GM08714 (cell line): Measurements from ENCODE around the gene PTPN14.
"Not testable (repeated sequence)": the region's sequence is repeated elsewhere in the genome, so short reads cannot be mapped to it uniquely, and the experiment has no call there.

Experiments used
- H3K4me3 ChIP-seq: fragments of 200-500 bp; sonication (Bioruptor generic); 2 replicates; pipeline ENCODE4 v1.5.1; 2014; ENCODE audit warnings: mild to moderate bottlenecking, low read length, inconsistent platforms
- ZNF274 ChIP-seq: IDR thresholded peaks from 2 replicates; pipeline ENCODE4 v1.6.1; 2012; ENCODE audit warnings: mild to moderate bottlenecking, low read depth, low read length

PTPN14 gene

DNA sequence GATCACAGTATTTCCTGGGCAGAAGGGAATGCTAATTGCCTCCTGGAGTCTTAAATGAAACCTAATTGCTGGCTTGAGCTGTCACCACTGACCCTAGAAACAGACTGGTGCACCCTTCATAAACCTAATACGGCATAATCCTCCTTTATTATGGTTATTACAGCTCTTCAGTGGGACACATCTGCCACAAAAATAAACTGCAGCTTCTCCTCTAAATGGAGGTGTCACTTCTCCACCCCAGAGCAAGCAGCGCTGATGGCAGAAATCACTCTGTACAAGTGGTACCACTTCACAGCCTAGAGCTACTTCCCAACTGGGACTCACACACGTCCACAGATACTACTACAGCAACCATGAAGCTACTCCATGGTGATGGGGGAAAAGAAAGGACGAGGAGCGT lies 11.1 kb downstream of the PTPN14 start:
- no peak for TF ChIP-seq ZNF274
- H3K4me3 ChIP-seq = no peak overlapping the region

DNA sequence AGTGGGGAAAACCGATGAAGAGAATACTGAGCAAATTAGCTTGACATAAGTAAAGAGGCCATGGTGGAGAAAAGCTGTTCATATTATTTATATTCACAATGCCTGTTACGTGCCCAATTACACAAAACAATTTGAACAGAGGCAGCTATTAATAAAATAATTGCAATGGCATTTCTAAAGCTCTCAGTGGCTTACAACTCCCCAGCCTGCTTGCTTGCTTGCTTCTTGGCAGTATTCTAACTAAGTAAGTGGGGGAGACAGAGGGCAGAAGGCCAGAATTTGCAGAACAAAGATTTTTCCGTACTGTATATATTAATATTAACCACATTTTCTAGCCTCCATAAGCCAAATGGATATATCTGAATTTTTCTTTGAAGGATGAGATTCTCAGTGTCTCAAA lies 12.9 kb downstream of the PTPN14 start:
- H3K4me3 ChIP-seq = no peak overlapping the region
- TF ChIP-seq ZNF274 = no peak

DNA sequence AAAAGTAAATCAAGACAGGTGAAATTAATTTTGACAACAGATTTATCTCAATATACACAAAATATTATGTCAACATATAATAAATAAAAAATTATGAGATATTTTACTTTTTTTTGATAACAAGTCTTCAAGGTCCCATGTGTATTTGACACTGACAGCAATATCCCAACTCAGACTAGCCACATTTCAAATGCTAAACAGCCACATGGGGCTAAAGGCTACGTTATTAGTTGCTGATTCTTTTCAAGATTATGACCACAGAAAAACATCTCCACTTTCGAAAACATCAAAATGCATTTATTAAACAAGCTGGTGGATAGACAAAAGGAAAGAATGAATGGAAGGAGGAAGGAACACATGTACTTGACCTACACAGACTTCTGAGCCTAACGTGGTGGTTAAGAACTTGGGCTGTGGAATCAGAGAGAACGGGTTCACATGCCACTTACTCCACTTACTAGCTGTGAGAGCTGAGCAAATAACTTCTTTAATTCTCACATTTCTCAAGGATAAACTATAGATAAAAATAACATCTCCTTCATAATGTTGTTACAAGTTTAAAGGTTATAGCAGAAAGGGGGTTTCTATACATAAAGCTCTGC lies 13.4 kb downstream of the PTPN14 start:
- no peak for TF ChIP-seq ZNF274
- no peak overlapping the region for H3K4me3 ChIP-seq

- TF ChIP-seq ZNF274 = no peak
- H3K4me3 ChIP-seq = no peak overlapping the region
These were observed 14.2 kb downstream of the PTPN14 start for GRCh38 chr1:214537219-214537618.

- no peak for TF ChIP-seq ZNF274
- H3K4me3 ChIP-seq = no peak overlapping the region
These were observed 19.3 kb downstream of the PTPN14 start for GRCh38 chr1:214532070-214532469.

- TF ChIP-seq ZNF274 = no peak
- H3K4me3 ChIP-seq = no peak overlapping the region
These were observed 25.8 kb downstream of the PTPN14 start for GRCh38 chr1:214525535-214526019.

DNA sequence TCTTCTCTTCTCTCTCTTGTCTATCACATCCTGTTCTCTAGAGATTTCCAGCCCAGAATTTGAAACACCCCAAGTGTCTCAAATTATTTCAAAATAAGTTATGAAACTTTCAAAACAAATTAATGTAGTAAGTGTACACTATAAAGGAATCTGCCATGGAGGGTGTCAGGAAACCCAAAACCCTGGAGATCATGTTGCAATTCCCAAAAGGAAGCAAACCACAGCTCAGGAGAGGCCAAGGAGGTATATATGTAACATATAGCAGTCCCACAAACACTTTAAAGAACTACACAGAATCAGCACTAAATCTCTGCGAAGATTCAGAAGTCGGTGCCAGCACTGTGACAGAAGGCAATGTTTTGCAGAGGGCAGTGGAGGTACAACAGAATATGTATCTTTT lies 26.6 kb downstream of the PTPN14 start:
- H3K4me3 ChIP-seq = no peak overlapping the region
- TF ChIP-seq ZNF274 = no peak

DNA sequence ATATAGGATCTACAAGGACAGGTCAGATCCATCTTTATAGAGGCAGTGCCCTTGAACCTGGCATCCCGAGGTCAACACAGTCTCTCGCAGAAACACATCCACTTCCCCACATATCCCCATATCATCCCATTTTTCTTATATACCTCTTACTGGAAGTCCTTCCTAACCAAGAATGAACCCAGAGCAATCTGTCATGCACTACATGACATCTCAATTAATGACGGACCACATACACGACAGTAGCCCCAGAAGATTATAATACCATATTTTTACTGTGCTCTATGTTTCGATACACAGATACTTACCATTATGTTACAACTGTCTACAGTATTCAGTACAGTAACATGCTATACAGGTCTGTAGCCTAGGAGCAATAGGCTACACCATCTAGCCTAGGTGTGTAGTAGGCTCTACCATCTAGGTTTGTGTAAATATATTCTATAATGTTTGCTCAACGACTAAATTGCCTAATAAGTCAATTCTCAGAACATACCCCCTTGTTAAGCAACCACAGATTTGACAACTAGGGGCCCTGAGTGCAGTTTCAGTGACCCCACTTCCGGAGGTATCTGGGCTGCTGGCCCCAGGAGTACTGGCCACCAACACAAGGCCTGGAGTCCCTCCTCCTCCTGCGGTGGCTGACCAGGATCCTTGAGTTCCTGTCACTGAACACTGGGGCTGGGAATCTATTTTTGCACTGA lies 28.1 kb downstream of the PTPN14 start:
- TF ChIP-seq ZNF274 = no peak
- H3K4me3 ChIP-seq = no peak overlapping the region

DNA sequence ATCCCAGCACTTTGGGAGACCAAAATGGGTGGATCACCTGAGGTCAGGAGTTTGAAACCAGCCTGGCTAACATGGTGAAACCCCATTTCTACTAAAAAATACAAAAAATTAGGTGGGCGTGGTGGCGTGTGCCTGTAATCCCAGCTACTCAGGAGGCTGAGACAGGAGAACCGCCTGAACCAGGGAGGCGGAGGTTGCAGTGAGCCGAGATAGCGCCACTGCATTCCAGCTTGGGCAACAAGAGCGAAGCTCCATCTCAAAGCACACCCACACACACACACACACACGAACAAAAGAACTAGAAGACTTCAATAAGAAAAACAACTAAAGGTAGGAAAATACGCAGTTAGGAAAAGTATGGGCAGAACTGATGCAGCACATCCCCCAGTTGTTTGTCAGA lies 29.9 kb downstream of the PTPN14 start:
- not testable (repeated sequence) for H3K4me3 ChIP-seq

DNA sequence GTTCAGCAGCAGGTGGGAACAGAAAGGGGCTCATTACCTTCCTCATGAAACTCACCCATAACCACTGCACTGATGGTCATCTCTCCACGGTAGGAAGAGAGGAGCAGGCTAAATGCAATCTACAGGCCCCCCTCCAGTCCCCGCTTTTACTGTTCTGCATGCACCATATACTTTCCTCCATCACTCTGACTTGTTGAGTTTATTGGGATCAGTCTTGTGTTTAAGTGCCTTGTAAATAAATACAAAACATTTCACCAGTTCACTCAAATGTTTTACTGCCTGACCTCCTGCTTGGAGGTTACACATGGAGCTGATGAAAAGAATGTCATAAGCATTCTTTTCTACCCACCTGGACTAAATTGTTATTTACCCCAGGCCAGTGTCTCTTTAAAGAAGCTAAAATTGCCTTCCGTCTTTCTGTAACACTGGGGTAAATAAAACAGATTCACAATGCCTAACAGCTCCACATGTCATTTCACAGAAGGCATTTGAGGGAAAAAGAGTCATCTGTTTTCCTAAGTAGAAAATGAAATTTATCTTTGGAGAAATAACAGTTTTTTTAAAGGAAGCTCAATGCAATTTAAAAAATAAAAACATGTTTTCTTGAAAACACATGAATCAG lies 30.7 kb downstream of the PTPN14 start:
- no peak for TF ChIP-seq ZNF274
- no peak overlapping the region for H3K4me3 ChIP-seq

DNA sequence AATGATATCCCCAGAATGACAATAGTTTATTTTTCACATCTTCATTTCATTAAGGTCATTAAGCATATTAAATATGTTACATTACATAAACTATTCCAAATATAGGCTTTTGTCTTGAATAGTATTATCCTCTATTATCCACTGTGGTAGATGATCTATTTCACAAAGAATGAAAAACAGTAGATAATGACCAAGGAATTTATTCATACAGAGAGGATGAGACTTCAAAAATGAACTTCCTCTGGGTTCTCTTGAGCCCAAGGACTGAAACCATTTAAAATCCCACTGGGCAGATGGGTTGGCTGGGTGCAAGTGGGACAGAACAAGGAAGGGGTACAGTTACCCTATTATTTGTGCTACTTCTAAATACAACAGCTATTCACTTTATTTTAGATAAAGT lies 33.0 kb downstream of the PTPN14 start:
- no peak overlapping the region for H3K4me3 ChIP-seq
- no peak for TF ChIP-seq ZNF274

- no peak for TF ChIP-seq ZNF274
- no peak overlapping the region for H3K4me3 ChIP-seq
These were observed 34.7 kb downstream of the PTPN14 start for GRCh38 chr1:214516434-214517326.

GRCh38 chr1:214515544-214516433 lies 35.6 kb downstream of the PTPN14 start:
- TF ChIP-seq ZNF274 = no peak
- no peak overlapping the region for H3K4me3 ChIP-seq
